ENCODE data around the gene UST.

Gene UST

DNA sequence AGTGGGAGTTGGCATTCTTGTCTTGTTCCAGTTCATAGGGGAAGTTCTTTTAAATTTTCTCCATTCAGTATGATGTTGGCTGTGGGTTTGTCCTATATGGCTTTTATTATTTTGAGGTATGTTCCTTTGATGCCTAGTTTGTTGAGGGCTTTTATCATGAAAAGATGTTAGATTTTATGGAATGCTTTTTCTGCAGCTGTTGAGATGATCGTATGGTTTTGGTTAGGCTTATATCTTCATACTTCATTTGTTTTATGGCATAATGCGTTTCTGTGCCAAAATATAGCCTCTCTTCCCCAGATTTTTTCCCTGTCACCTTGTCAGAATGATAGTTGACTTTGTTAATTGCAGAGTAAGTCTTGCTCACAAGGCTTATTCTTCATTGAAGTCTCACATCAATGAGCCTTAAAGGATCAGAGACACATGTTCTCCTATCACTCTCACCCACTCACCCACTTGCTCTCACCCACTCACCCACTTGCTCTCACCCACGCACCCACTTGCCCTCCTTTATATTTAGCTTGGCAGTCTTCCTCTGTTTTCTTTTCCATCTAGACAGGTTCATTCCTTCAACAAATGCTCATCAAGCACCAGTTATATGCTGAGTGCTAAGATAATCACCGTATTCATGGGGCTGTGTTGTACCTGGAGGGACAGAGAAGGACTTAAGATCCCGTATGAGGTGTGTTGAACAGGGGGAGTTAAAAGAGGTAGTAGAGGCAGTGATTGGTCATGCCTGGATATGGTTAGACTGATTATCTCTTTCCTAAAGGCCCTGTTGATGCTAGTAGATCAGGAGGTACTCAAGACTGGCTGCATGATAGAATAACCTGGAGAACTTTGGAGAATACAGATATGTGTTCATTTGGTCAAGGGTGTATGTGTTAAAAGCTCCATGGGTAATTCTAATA is 19.3 kb downstream of the UST start:
- TF ChIP-seq, protein P1, sequence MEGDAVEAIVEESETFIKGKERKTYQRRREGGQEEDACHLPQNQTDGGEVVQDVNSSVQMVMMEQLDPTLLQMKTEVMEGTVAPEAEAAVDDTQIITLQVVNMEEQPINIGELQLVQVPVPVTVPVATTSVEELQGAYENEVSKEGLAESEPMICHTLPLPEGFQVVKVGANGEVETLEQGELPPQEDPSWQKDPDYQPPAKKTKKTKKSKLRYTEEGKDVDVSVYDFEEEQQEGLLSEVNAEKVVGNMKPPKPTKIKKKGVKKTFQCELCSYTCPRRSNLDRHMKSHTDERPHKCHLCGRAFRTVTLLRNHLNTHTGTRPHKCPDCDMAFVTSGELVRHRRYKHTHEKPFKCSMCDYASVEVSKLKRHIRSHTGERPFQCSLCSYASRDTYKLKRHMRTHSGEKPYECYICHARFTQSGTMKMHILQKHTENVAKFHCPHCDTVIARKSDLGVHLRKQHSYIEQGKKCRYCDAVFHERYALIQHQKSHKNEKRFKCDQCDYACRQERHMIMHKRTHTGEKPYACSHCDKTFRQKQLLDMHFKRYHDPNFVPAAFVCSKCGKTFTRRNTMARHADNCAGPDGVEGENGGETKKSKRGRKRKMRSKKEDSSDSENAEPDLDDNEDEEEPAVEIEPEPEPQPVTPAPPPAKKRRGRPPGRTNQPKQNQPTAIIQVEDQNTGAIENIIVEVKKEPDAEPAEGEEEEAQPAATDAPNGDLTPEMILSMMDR (conservative IDR thresholded peaks at IDR 0.05; ENCODE audit: low read depth, low read length), result no peak
- no peak overlapping the region for H3K4me3 ChIP-seq (ENCODE audit: low read depth, low read length)
- no peak for DNase-seq (ENCODE audit: low read depth)

DNA sequence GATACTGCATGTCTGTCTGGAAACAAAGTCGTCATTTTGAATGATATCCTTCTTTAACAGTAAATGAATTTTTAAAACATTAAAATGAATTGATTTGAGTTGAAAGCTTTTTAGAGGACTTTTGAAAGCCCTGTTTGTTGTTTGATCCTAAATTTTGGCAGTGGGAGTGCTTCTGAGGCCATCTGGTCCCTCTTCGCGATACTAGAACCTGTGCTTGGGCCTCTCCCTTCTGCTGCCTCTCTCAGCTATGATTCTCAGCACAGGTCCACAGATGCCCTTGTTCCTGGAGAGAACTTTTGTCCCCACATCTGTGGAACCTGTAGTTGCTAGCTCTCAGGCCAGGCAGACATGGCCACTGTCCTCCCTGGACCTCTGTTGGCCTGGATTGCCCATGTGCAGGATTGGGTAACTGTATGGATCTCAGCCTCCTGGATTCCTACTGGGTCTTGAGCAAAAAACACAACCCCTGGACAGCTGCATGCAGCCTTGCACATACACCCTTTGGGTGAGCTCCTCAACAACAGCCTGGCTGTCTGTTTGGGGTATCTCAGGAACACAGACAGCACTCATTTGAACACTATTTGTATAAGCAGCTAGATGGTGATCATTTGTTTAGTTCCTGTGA is 21.9 kb downstream of the UST start:
- H3K4me3 ChIP-seq (ENCODE audit: low read depth, low read length), result no peak overlapping the region
- TF ChIP-seq, protein P1 (conservative IDR thresholded peaks at IDR 0.05; ENCODE audit: low read depth, low read length), result no peak
- DNase-seq (ENCODE audit: low read depth), result no peak

DNA sequence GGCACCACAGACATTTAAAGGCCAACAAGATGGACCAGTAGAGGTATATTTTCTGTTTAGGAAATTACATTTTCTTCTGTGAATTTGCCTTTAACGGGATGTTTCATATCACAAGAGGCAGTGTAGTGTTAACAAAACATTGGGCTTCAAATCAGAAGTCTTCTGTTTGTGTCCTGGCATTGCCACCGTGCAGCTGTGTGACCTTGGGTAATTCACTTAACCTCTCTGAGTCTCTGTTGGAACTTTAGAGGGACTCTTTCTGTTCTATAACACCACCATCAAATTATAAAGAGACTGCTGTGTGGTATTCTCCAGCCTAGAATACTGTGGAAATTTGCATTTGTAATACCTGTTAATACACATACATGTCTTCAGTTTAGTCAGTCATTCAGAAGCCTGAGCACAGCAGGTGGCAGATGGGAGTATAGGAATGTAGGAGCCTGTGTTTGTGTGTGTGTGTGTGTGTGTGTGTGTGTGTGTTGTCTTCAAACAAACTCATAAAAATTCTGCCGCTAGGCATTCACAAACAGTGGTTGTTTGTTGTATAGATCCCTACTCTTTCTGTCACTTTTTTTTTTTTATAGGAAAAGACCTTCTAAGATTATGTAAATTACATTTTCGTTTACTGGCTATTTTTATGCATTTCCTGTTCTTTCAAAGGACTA is 22.6 kb downstream of the UST start:
- TF ChIP-seq, protein P1 (conservative IDR thresholded peaks at IDR 0.05; ENCODE audit: low read depth, low read length), result no peak
- no peak overlapping the region for H3K4me3 ChIP-seq (ENCODE audit: low read depth, low read length)
- DNase-seq (ENCODE audit: low read depth), result no peak

DNA sequence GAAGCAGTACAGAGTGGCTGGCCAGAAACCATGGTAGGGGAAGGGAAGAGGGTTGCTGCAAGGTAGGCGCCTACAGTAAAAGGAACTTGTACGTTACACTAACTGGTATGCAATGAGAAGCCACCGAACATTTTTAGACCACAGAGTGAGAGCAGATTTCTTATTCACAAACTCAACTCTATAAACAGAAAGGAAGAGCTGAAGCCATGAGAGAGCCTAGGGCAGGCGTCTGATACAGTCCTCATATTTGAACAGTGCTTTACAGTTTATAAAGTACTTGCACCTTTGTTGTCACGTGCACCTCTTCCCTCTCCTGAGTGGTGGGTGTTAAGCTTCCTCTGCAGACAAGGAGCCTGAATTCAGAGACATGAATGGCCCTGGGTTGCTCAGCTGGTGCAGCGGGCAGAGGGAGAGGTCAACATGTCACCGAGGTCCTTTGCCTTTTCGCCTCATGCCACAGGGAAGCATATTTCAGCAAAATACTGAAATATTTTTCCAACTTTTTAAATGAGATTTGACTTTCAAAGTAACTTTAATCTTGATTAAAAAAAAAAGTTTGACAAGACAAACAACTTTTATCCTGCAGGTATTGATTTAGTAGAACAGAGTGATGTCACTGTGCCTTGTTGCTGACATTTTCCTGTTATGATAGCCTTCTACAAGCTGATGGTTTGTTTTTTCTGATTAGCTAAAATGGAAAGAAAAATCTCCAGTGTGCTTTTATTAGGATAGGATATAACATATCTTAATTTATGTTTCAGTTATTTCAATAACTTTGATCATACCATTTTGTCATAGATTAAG is 23.8 kb downstream of the UST start:
- H3K4me3 ChIP-seq (ENCODE audit: low read depth, low read length), result no peak overlapping the region
- no peak for DNase-seq (ENCODE audit: low read depth)
- TF ChIP-seq, protein P1 (conservative IDR thresholded peaks at IDR 0.05; ENCODE audit: low read depth, low read length), result no peak

DNA sequence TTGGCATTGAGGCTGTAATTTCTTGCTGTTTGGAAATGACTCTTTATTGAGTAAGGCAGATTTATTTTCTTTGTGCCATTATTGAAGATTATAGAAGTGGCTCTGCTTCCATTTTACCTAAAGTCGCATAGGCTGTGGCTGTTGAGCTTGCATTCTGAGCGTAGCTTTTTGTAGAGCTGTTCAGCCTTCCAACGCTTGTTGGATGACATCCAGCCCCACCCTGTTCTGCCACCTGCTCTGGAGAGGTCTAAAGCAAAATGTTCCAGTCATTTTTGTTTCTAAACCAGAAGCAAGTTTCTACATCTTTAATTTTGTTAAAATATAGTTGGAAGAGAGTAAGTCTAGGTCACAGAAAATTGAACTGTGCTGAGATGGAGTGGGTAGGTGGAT is 24.4 kb downstream of the UST start:
- H3K4me3 ChIP-seq (ENCODE audit: low read depth, low read length), result no peak overlapping the region
- DNase-seq (ENCODE audit: low read depth), result no peak
- TF ChIP-seq, protein P1 (conservative IDR thresholded peaks at IDR 0.05; ENCODE audit: low read depth, low read length), result no peak

DNA sequence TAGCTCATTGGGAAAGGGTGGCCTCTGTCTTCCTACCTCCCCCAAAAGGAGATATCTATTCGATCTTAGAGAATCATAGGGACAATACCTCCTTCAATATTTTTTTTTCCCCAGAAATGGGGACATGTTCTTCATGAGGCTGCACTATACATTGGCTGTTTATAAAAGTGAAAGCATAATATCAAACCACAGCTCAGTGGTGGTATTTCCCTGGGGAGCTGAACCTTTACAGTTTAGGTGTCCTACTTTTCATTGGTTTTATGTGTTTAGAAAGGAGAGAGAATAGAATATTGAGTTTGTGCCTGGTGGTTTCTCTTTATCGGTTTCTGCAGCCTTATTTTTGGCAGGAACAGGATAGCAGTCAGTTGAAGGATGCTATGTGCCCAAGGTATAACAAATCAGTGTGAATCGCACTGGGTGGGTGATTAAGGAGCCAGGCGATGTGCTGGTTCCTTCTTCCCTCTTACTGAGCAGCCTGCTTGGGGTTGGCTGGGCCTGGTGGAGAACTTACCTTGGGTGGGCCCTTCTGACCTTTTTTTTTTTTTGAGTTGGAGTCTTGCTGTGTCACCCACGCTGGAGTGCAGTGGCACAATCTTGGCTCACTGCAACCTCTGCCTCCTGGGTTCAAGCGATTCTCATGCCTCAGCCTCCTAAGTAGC is 25.2 kb downstream of the UST start:
- H3K4me3 ChIP-seq (ENCODE audit: low read depth, low read length), result no peak overlapping the region
- DNase-seq (ENCODE audit: low read depth), result peak; percentile 8
- TF ChIP-seq, protein P1 (conservative IDR thresholded peaks at IDR 0.05; ENCODE audit: low read depth, low read length), result no peak
